HG02884 (cell line): ENCODE results near the gene PEAK3.

Experiments used
- ATAC-seq: cut with Tn5 transposase; IDR thresholded peaks from one replicate; pipeline ENCODE4 v1.9.1; 2021; ENCODE audit warnings: mild to moderate bottlenecking, moderate library complexity; ENCODE audit not compliant: unreplicated experiment

Gene PEAK3

GRCh38 chr19:2282062-2282861, at the start of gene PEAK3:
PEAK3 (minus strand) TSS chr19:2282175; CDS start chr19:2280931, 1,244 bp downstream.
- no peak for ATAC-seq

- ATAC-seq: no peak
These were observed 48.8 kb upstream of the PEAK3 start for GRCh38 chr19:2330632-2331284.

- no peak for ATAC-seq
These were observed 48.3 kb upstream of the PEAK3 start for GRCh38 chr19:2330255-2330631.

- ATAC-seq: no peak
These were observed 47.5 kb upstream of the PEAK3 start for GRCh38 chr19:2329501-2329916.

GRCh38 chr19:2329149-2329478, 47.1 kb upstream of the PEAK3 start:
- no peak for ATAC-seq

GRCh38 chr19:2328401-2329148, 46.6 kb upstream of the PEAK3 start, which contains the start of the genes LSM7 and SPPL2B:
LSM7 (minus strand) TSS chr19:2328586; CDS start chr19:2328566, 20 bp downstream.
SPPL2B (plus strand) TSS chr19:2328684; CDS start chr19:2328710, 26 bp downstream.
- peak; percentile 43 for ATAC-seq

GRCh38 chr19:2327773-2328400, 45.9 kb upstream of the PEAK3 start:
- no peak for ATAC-seq

GRCh38 chr19:2326699-2327360, 44.9 kb upstream of the PEAK3 start:
- no peak for ATAC-seq

GRCh38 chr19:2325281-2326046, 43.5 kb upstream of the PEAK3 start:
- ATAC-seq: no peak

GRCh38 chr19:2324220-2324948, 42.4 kb upstream of the PEAK3 start:
- ATAC-seq: no peak

- no peak for ATAC-seq
These were observed 41.7 kb upstream of the PEAK3 start for GRCh38 chr19:2323707-2324106.

GRCh38 chr19:2321565-2322283, 39.7 kb upstream of the PEAK3 start:
- ATAC-seq: no peak

GRCh38 chr19:2320939-2321338, 39.0 kb upstream of the PEAK3 start:
- ATAC-seq: no peak

GRCh38 chr19:2320049-2320448, 38.1 kb upstream of the PEAK3 start:
- no peak for ATAC-seq

- ATAC-seq: no peak
These were observed 37.6 kb upstream of the PEAK3 start for GRCh38 chr19:2319551-2319950.

GRCh38 chr19:2318923-2319322, 36.9 kb upstream of the PEAK3 start:
- no peak for ATAC-seq

- no peak for ATAC-seq
These were observed 35.8 kb upstream of the PEAK3 start for GRCh38 chr19:2317756-2318155.

- ATAC-seq: no peak
These were observed 35.3 kb upstream of the PEAK3 start for GRCh38 chr19:2317300-2317699.
